Thymus (tissue), 11 donors: Measurements from ENCODE around the gene ANAPC7. TPM values are rescaled to one million over a fixed set of nuclear protein-coding genes. Genes with fewer than 3 reads are reported as not detected.
A peak's percentile ranks its signal among the peaks of the same experiment; 100 is the strongest.
"Not testable (repeated sequence)": the region's sequence is repeated elsewhere in the genome, so short reads cannot be mapped to it uniquely, and the experiment has no call there.

Source experiments
- DNase-seq, 9 donors: peaks; one replicate each; pipeline ENCODE4 v3.0.0-alpha.2; 2013; ENCODE audit warnings: low spot score in 9 of 9, low read depth in 6 of 9, missing footprints in 1 of 9
- H3K27ac ChIP-seq, 2 donors: one replicate each; pipeline ENCODE4 v1.5.1; 2013; ENCODE audit warnings: control low read depth in 1 of 2, low read depth in 1 of 2, low read length in 1 of 2, mild to moderate bottlenecking in 1 of 2, moderate library complexity in 1 of 2
- H3K27me3 ChIP-seq, 2 donors: one replicate each; pipeline ENCODE4 v1.5.1; 2013; ENCODE audit warnings: low read length in 1 of 2; ENCODE audit not compliant: control insufficient read depth in 2 of 2, insufficient read depth in 1 of 2
- H3K36me3 ChIP-seq, 2 donors: one replicate each; pipeline ENCODE4 v1.5.1; 2013; ENCODE audit warnings: low read length in 1 of 2, mild to moderate bottlenecking in 1 of 2, moderate library complexity in 1 of 2; ENCODE audit not compliant: control insufficient read depth in 2 of 2, insufficient read depth in 2 of 2
- H3K4me1 ChIP-seq, 2 donors: one replicate each; pipeline ENCODE4 v1.5.1; 2013; ENCODE audit warnings: low read length in 2 of 2; ENCODE audit not compliant: control insufficient read depth in 2 of 2, insufficient read depth in 2 of 2
- H3K4me3 ChIP-seq, 2 donors: one replicate each; pipeline ENCODE4 v1.5.1; 2013; ENCODE audit warnings: low read length in 2 of 2, control low read depth in 1 of 2, mild to moderate bottlenecking in 1 of 2
- H3K9me3 ChIP-seq, 2 donors: one replicate each; pipeline ENCODE4 v1.5.1; 2013; ENCODE audit warnings: low read length in 1 of 2, mild to moderate bottlenecking in 1 of 2; ENCODE audit not compliant: control insufficient read depth in 2 of 2, insufficient read depth in 1 of 2
- whole genome bisulfite sequencing: extraction: QIAGEN DNeasy Blood & Tissue Kit; methylation state at CpG from one replicate; pipeline ENCODE4 v1.1.7; 2013; 5-methylcytosine and 5-hydroxymethylcytosine counted together
- polyA plus RNA-seq: library from polyadenylated mRNA; stranded (reverse); fragments of 200-250 nt; gene quantifications from one replicate; pipeline ENCODE4 v1.2.3, GENCODE V29; 2013
- total RNA-seq: library from RNA; stranded (reverse); fragments of 120-200 nt; gene quantifications from one replicate; pipeline ENCODE4 v1.2.4, GENCODE V29; 2013
- donor health status: healthy.

ANAPC7 gene
- total and polyA plus RNA-seq, 2 donors = 43.2 to 66.6 TPM

GRCh38 chr12:110382683-110383082 lies 20.8 kb downstream of the ANAPC7 start:
- H3K27ac ChIP-seq = no peak overlapping the region
- 96% methylated on average over 4 of the region's 4 CpGs for WGBS
- no peak overlapping the region for H3K4me3 ChIP-seq
- H3K36me3 ChIP-seq = peaks cover 73 to 87% of the 10 kb centered on the region in 2 donors
- H3K4me1 ChIP-seq = peaks cover 0 to under 1% of the 10 kb centered on the region in 2 donors
- no peaks in the 10 kb centered on the region for H3K9me3 ChIP-seq
- DNase-seq = no peak
- H3K27me3 ChIP-seq = no peaks in the 10 kb centered on the region

DNA sequence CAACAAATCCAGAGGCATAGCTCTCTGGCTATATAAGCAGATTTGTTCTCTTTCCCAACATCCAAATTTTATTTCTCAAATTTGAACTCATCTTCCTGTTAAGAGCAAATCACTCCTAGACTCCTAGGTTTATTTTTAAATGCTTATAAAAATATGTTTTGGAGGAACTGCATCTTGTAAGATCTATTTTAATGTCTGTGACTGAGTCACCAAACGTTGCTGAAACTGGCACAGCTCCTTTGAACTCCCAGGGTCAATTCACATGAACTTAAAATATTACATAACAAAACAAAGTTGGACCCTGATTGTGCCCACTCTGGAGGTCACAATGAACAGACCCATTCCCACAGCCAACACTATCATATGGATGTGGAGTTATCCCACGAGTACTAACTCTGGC lies 23.9 kb downstream of the ANAPC7 start:
- no peak overlapping the region for H3K27ac ChIP-seq
- no peak for DNase-seq
- no peaks in the 10 kb centered on the region for H3K9me3 ChIP-seq
- H3K4me3 ChIP-seq = no peak overlapping the region
- H3K36me3 ChIP-seq = peaks cover 80 to 87% of the 10 kb centered on the region in 2 donors
- no peaks in the 10 kb centered on the region for H3K27me3 ChIP-seq
- 96% methylated on average over 2 of the region's 2 CpGs for WGBS
- H3K4me1 ChIP-seq = peaks cover 0 to 2% of the 10 kb centered on the region in 2 donors

- Histone ChIP-seq H3K4me1 (peaks cover 0 to 2% of the 10 kb centered on the region in 2 donors), H3K36me3 (peaks cover 78 to 87% of the 10 kb centered on the region in 2 donors), H3K27ac (no peak overlapping the region), H3K27me3 (no peaks in the 10 kb centered on the region), H3K4me3 (no peak overlapping the region), H3K9me3 (no peaks in the 10 kb centered on the region)
- WGBS = 98% methylated on average over 3 of the region's 3 CpGs
- DNase-seq = no peak
Observed at GRCh38 chr12:110379197-110379596, 24.3 kb downstream of the ANAPC7 start.

- H3K27me3 ChIP-seq, DNase-seq, H3K4me3 ChIP-seq, H3K27ac ChIP-seq, H3K9me3 ChIP-seq, H3K4me1 ChIP-seq: not testable (repeated sequence)
- H3K36me3 ChIP-seq = peaks cover 83 to 92% of the 10 kb centered on the region in 2 donors
- WGBS = 95% methylated on average over 17 of the region's 17 CpGs
Observed at GRCh38 chr12:110378131-110378790, 25.2 kb downstream of the ANAPC7 start.

GRCh38 chr12:110373962-110374611 lies 29.4 kb downstream of the ANAPC7 start:
- Histone ChIP-seq H3K4me1 (peaks cover 2% of the 10 kb centered on the region in 2 donors), H3K36me3 (peaks cover 77 to 86% of the 10 kb centered on the region in 2 donors), H3K27me3 (no peaks in the 10 kb centered on the region), H3K27ac (no peak overlapping the region), H3K4me3 (no peak overlapping the region), H3K9me3 (no peaks in the 10 kb centered on the region)
- no peak for DNase-seq
- WGBS = 97% methylated on average over 13 of the region's 13 CpGs

GRCh38 chr12:110373425-110373824 lies 30.1 kb downstream of the ANAPC7 start:
- H3K4me3 ChIP-seq = no peak overlapping the region
- H3K4me1 ChIP-seq = peaks cover 2% of the 10 kb centered on the region in 2 donors
- peak overlapping the region in 1 of 2 donors; percentile 15 for H3K27ac ChIP-seq
- H3K9me3 ChIP-seq = no peaks in the 10 kb centered on the region
- 94% methylated on average over 2 of the region's 2 CpGs for WGBS
- no peak for DNase-seq
- no peaks in the 10 kb centered on the region for H3K27me3 ChIP-seq
- H3K36me3 ChIP-seq = peaks cover 72 to 80% of the 10 kb centered on the region in 2 donors

DNA sequence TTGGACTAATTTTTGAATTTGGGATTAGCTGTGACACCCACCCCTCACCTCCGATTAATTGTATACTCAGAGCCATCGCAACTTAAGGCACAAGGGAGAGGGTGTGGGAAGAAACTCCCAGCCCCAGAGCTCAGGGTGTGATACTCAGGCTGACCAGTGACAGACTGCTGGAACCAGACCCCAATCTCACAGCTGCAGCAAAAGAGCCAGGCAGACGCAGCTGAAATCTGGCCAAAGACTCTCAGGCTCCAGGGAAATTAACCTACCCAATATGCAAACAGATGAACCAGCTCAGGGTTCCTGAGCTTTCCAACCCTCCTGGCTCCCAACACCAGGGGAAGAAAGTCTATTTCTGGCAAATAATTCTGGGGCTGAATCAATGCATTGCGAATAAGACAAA lies 30.5 kb downstream of the ANAPC7 start:
- H3K27ac ChIP-seq = peak overlapping the region; percentile 7 to 15
- no peaks in the 10 kb centered on the region for H3K9me3 ChIP-seq
- DNase-seq = no peak
- peaks cover 68 to 76% of the 10 kb centered on the region in 2 donors for H3K36me3 ChIP-seq
- no peak overlapping the region for H3K4me3 ChIP-seq
- H3K4me1 ChIP-seq = peaks cover 2% of the 10 kb centered on the region in 2 donors
- WGBS = 98% methylated on average over 4 of the region's 4 CpGs
- no peaks in the 10 kb centered on the region for H3K27me3 ChIP-seq

- 97% methylated on average over 7 of the region's 7 CpGs for WGBS
- Histone ChIP-seq H3K4me1 (peaks cover 0 to 2% of the 10 kb centered on the region in 2 donors), H3K9me3 (no peaks in the 10 kb centered on the region), H3K27me3 (no peaks in the 10 kb centered on the region), H3K36me3 (peaks cover 58 to 68% of the 10 kb centered on the region in 2 donors), H3K27ac (no peak overlapping the region), H3K4me3 (no peak overlapping the region)
- no peak for DNase-seq
Observed at GRCh38 chr12:110372056-110372425, 31.5 kb downstream of the ANAPC7 start.

- H3K27ac ChIP-seq = peak overlapping the region in 1 of 2 donors; percentile 5
- H3K36me3 ChIP-seq = peaks cover 55 to 63% of the 10 kb centered on the region in 2 donors
- peaks cover 3 to 7% of the 10 kb centered on the region in 2 donors for H3K4me1 ChIP-seq
- DNase-seq = no peak
- H3K9me3 ChIP-seq = no peaks in the 10 kb centered on the region
- 88% methylated on average over 13 of the region's 13 CpGs for WGBS
- no peaks in the 10 kb centered on the region for H3K27me3 ChIP-seq
- no peak overlapping the region for H3K4me3 ChIP-seq
Observed at GRCh38 chr12:110371408-110372055, 32.0 kb downstream of the ANAPC7 start.
